ENCODE data around the gene TMEM108. TPM values are rescaled to one million over a fixed set of nuclear protein-coding genes. Genes with fewer than 3 reads are reported as not detected.

The TMEM108 gene
- total and polyA plus RNA-seq, 4 donors, result 0.33 to 3.6 (median 1.3) TPM; not detected in 1

DNA sequence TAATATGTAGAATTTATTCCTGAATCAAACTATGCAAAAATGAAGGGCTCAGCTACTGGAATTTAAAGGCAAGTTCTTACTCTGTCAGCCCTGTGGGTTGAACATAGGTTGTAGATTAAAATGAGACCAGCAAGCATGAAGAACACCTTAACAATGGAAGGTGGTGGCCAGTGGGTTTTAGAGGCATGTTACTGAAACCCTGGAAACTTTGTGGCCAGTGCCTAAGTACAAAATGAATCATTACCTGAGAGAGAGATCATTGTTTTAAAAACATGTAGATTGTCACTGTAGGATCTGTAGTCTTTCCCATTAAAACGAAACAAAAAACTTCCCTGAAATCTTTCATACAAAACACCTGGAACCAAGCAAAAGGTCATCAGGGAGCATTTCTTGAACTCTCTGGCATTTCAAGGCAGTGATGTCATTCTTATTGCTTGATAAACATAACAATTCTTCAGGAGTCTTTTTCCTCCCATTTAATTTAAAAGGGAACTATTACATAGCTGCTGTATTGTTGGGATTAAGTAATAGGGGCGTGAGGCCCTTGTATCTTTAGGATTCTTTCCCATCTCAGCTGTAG is 51.8 kb downstream of the TMEM108 start:
- H3K36me3 ChIP-seq (ENCODE audit: control insufficient read depth in 1 of 2, insufficient read depth in 2 of 2, low read length in 1 of 2), result no peaks in the 10 kb centered on the region
- ATAC-seq (ENCODE audit: low FRiP score) (no peak), DNase-seq (no peak)
- no peak overlapping the region for H3K27ac ChIP-seq (ENCODE audit: low read depth in 1 of 2, low read length in 2 of 2)
- peaks cover 0 to 1% of the 10 kb centered on the region in 2 donors for H3K4me1 ChIP-seq (ENCODE audit: control insufficient read depth in 1 of 2, insufficient read depth in 2 of 2, low read length in 2 of 2)
- intact Hi-C loops (cut with DNase I), result no loop called here
- WGBS, 2 donors, result 42 to 53% methylated on average over 2 of the region's 2 CpGs
- H3K27me3 ChIP-seq (ENCODE audit: control insufficient read depth in 1 of 2, insufficient read depth in 2 of 2, low read length in 1 of 2), result no peaks in the 10 kb centered on the region
- H3K9me3 ChIP-seq (ENCODE audit: control insufficient read depth, low read length), result no peaks in the 10 kb centered on the region
- no peak overlapping the region for H3K4me3 ChIP-seq (ENCODE audit: low read length in 2 of 2)

DNA sequence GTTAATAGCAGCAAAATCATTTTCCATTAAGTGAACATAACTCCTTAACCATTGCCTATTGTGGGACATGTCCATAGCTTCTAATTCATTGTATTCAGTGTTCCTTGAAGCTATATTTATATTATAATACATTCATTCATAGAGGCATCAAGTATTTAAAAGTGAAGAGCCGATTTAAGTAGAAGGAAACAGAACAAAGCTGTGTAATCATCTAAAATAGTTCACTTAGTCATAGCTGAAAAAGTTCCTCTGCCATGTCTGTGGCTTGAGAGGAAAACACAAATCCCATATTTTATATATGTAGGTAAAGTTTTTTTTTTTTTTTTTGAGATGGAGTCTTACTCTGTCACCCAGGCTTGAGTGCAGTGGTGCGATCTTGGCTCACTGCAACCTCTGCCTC is 54.5 kb downstream of the TMEM108 start:
- Histone ChIP-seq H3K9me3 (ENCODE audit: control insufficient read depth, low read length) (no peaks in the 10 kb centered on the region), H3K4me3 (ENCODE audit: low read length in 2 of 2) (no peak overlapping the region), H3K27me3 (ENCODE audit: control insufficient read depth in 1 of 2, insufficient read depth in 2 of 2, low read length in 1 of 2) (no peaks in the 10 kb centered on the region), H3K4me1 (ENCODE audit: control insufficient read depth in 1 of 2, insufficient read depth in 2 of 2, low read length in 2 of 2) (no peaks in the 10 kb centered on the region), H3K36me3 (ENCODE audit: control insufficient read depth in 1 of 2, insufficient read depth in 2 of 2, low read length in 1 of 2) (no peaks in the 10 kb centered on the region), H3K27ac (ENCODE audit: low read depth in 1 of 2, low read length in 2 of 2) (no peak overlapping the region)
- DNase-seq, result no peak
- 41 to 50% methylated on average over 2 of the region's 2 CpGs for WGBS, 2 donors
- intact Hi-C loops (cut with DNase I), result no loop called here
- no peak for ATAC-seq (ENCODE audit: low FRiP score)

DNA sequence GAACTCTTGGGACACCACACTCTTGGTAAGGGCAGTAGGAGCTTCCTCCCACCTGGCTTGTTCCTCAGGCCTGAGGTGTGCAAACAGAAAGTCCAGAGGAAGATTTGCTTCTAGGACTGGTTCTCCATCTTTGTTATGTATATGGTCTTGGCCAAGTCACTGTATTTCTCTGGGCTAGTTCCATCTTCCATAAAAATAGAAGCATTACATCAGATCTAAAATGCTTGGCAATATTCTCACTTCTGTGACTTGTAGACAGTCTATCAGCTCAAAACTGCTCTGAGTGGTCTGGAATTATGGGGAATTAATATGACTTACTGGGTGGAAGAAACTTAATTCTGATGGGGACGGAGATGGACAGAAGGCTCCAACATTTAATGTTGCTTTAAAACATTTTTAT is 55.2 kb downstream of the TMEM108 start:
- Histone ChIP-seq H3K27me3 (ENCODE audit: control insufficient read depth in 1 of 2, insufficient read depth in 2 of 2, low read length in 1 of 2) (no peaks in the 10 kb centered on the region), H3K9me3 (ENCODE audit: control insufficient read depth, low read length) (no peaks in the 10 kb centered on the region), H3K27ac (ENCODE audit: low read depth in 1 of 2, low read length in 2 of 2) (no peak overlapping the region), H3K4me1 (ENCODE audit: control insufficient read depth in 1 of 2, insufficient read depth in 2 of 2, low read length in 2 of 2) (no peaks in the 10 kb centered on the region), H3K36me3 (ENCODE audit: control insufficient read depth in 1 of 2, insufficient read depth in 2 of 2, low read length in 1 of 2) (no peaks in the 10 kb centered on the region), H3K4me3 (ENCODE audit: low read length in 2 of 2) (no peak overlapping the region)
- DNase-seq (no peak), ATAC-seq (ENCODE audit: low FRiP score) (peak; percentile 15)
- WGBS, 2 donors, result 3 to 8% methylated on average over 1 of the region's 1 CpG
- intact Hi-C loops (cut with DNase I), result no loop called here

DNA sequence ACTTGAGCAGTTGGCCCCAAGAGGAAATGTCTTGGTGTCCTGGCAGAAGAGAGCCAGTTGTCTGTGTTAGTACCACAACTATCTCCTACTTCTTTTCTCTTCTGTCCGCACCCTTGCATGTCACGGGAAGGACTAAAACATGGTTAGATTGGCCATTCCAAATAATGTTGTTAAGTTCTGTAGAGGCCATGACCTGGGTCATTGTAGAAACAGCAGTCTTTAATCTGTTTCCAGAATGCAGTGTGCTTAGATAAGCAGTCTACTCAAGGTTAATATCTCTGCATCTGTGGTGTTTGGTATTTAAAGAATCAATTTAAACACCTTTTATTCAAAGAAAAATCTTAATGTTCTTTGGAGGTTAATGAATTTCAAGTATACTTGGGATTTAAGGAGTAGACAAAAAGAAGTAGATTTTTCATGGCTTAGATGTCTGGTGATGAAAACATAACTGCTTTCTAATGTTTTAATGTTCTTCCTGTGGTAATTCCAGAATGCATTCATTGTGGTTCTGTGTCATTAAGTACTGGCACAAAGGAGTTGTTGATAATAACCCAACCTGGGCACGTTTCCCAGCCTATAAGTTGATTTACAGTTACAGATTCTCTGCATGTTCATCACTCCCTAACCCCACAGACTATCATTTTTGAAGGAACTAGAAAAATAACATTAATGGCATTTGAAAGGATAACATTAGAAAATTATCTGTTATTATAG is 58.9 kb downstream of the TMEM108 start:
- Histone ChIP-seq H3K9me3 (ENCODE audit: control insufficient read depth, low read length) (no peaks in the 10 kb centered on the region), H3K27me3 (ENCODE audit: control insufficient read depth in 1 of 2, insufficient read depth in 2 of 2, low read length in 1 of 2) (no peaks in the 10 kb centered on the region), H3K4me1 (ENCODE audit: control insufficient read depth in 1 of 2, insufficient read depth in 2 of 2, low read length in 2 of 2) (no peaks in the 10 kb centered on the region), H3K4me3 (ENCODE audit: low read length in 2 of 2) (no peak overlapping the region), H3K36me3 (ENCODE audit: control insufficient read depth in 1 of 2, insufficient read depth in 2 of 2, low read length in 1 of 2) (no peaks in the 10 kb centered on the region), H3K27ac (ENCODE audit: low read depth in 1 of 2, low read length in 2 of 2) (no peak overlapping the region)
- intact Hi-C loops (cut with DNase I), result no loop called here
- WGBS, 2 donors, result 58 to 62% methylated on average over 3 of the region's 3 CpGs
- ATAC-seq (ENCODE audit: low FRiP score) (no peak), DNase-seq (no peak)

DNA sequence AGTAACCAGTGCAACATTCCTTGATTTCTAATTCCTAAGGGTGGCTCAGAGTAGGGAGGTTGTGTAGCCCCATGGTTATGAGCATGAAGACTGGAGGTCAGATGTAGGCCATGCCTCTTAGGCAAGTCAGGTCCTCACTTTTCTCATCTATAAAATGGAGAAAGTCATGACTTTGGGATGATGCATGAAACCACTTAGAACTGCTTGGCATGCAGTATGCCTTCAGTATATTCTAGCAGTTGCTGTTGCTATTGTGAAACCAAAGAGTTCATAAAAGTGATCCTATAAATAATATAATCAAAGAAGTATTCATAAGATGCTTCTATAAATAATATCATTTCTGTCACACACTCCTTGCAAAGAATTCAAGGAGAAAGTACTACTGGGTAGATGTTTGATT is 65.5 kb downstream of the TMEM108 start:
- DNase-seq, result no peak
- no peak overlapping the region for H3K4me3 ChIP-seq (ENCODE audit: low read length in 2 of 2)
- H3K9me3 ChIP-seq (ENCODE audit: control insufficient read depth, low read length), result no peaks in the 10 kb centered on the region
- intact Hi-C loops (cut with DNase I), result no loop called here
- no peak for ATAC-seq (ENCODE audit: low FRiP score)
- no peak overlapping the region for H3K27ac ChIP-seq (ENCODE audit: low read depth in 1 of 2, low read length in 2 of 2)
- H3K27me3 ChIP-seq (ENCODE audit: control insufficient read depth in 1 of 2, insufficient read depth in 2 of 2, low read length in 1 of 2), result no peaks in the 10 kb centered on the region
- H3K4me1 ChIP-seq (ENCODE audit: control insufficient read depth in 1 of 2, insufficient read depth in 2 of 2, low read length in 2 of 2), result no peaks in the 10 kb centered on the region
- no peaks in the 10 kb centered on the region for H3K36me3 ChIP-seq (ENCODE audit: control insufficient read depth in 1 of 2, insufficient read depth in 2 of 2, low read length in 1 of 2)

DNA sequence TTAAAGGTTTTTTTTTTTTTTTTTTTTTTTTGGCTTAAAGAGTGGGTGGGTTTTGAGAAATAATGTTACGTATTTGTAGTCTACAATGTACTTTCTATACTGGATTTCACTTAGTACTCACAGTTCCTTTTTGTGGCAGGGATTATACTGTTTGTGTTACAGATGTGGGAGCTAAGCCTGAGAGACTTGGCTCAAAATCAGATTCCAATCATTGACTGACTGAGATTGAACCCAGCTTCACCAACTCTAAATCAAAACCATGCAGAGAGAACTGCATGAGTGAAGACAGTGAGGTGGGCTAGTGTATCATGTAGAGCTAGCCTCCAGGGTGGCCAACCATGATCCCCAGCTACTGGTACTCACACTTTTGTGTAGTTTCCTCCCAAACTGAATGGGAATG is 68.0 kb downstream of the TMEM108 start:
- Histone ChIP-seq H3K4me1 (ENCODE audit: control insufficient read depth in 1 of 2, insufficient read depth in 2 of 2, low read length in 2 of 2) (no peaks in the 10 kb centered on the region), H3K9me3 (ENCODE audit: control insufficient read depth, low read length) (no peaks in the 10 kb centered on the region), H3K27ac (ENCODE audit: low read depth in 1 of 2, low read length in 2 of 2) (no peak overlapping the region), H3K36me3 (ENCODE audit: control insufficient read depth in 1 of 2, insufficient read depth in 2 of 2, low read length in 1 of 2) (no peaks in the 10 kb centered on the region), H3K4me3 (ENCODE audit: low read length in 2 of 2) (no peak overlapping the region), H3K27me3 (ENCODE audit: control insufficient read depth in 1 of 2, insufficient read depth in 2 of 2, low read length in 1 of 2) (no peaks in the 10 kb centered on the region)
- intact Hi-C loops (cut with DNase I), result no loop called here
- ATAC-seq (ENCODE audit: low FRiP score), result no peak
- WGBS, 2 donors, result 11 to 50% methylated on average over 1 of the region's 1 CpG
- no peak for DNase-seq

DNA sequence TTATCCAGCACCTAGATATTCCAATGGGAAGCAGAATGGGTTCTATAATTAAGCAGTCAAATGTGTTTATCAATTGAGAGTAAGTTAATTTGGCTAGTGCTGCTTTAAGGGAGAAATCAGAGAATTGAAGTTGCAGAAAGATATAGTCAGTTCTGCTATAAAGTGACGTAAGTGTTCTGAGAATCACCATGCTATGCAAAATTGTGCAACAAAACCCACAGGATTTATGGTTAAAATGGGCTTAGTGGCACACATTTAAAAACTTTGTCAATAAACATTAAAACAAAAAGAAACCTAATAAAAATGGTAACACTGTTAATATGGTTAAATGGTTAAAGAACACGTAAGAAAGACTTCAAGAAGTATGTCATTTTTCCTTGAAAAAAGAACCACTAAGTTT is 74.5 kb downstream of the TMEM108 start:
- H3K9me3 ChIP-seq (ENCODE audit: control insufficient read depth, low read length), result no peaks in the 10 kb centered on the region
- H3K36me3 ChIP-seq (ENCODE audit: control insufficient read depth in 1 of 2, insufficient read depth in 2 of 2, low read length in 1 of 2), result no peaks in the 10 kb centered on the region
- WGBS, 2 donors, result 71 to 75% methylated on average over 2 of the region's 2 CpGs
- H3K4me3 ChIP-seq (ENCODE audit: low read length in 2 of 2), result no peak overlapping the region
- DNase-seq (no peak), ATAC-seq (ENCODE audit: low FRiP score) (no peak)
- H3K27ac ChIP-seq (ENCODE audit: low read depth in 1 of 2, low read length in 2 of 2), result no peak overlapping the region
- peaks cover 0 to 2% of the 10 kb centered on the region in 2 donors for H3K4me1 ChIP-seq (ENCODE audit: control insufficient read depth in 1 of 2, insufficient read depth in 2 of 2, low read length in 2 of 2)
- H3K27me3 ChIP-seq (ENCODE audit: control insufficient read depth in 1 of 2, insufficient read depth in 2 of 2, low read length in 1 of 2), result no peaks in the 10 kb centered on the region
- intact Hi-C loops (cut with DNase I), result no loop called here

DNA sequence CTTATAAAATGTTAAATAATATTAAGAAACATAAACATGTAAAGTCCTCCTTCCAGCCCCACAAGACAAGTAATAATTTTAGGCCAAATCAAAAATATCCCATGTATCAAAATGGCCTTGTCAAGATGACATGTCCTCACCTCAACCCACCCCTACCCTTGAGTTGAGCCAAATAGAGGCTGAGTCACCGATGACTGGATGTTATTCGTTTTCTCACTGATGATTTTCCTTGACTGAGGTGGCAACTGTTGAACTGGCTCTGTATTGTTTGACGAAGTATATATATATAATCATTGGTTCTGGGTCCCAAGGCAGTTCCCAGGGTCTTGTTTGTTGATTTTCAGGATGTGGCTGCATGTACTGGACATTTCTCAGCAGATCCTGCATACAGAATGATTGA is 75.3 kb downstream of the TMEM108 start:
- Histone ChIP-seq H3K36me3 (ENCODE audit: control insufficient read depth in 1 of 2, insufficient read depth in 2 of 2, low read length in 1 of 2) (no peaks in the 10 kb centered on the region), H3K27me3 (ENCODE audit: control insufficient read depth in 1 of 2, insufficient read depth in 2 of 2, low read length in 1 of 2) (no peaks in the 10 kb centered on the region), H3K9me3 (ENCODE audit: control insufficient read depth, low read length) (no peaks in the 10 kb centered on the region), H3K4me1 (ENCODE audit: control insufficient read depth in 1 of 2, insufficient read depth in 2 of 2, low read length in 2 of 2) (peaks cover 0 to 2% of the 10 kb centered on the region in 2 donors), H3K27ac (ENCODE audit: low read depth in 1 of 2, low read length in 2 of 2) (no peak overlapping the region), H3K4me3 (ENCODE audit: low read length in 2 of 2) (no peak overlapping the region)
- DNase-seq, result no peak
- 11 to 16% methylated on average over 3 of the region's 3 CpGs for WGBS, 2 donors
- intact Hi-C loops (cut with DNase I), result no loop called here
- no peak for ATAC-seq (ENCODE audit: low FRiP score)

DNA sequence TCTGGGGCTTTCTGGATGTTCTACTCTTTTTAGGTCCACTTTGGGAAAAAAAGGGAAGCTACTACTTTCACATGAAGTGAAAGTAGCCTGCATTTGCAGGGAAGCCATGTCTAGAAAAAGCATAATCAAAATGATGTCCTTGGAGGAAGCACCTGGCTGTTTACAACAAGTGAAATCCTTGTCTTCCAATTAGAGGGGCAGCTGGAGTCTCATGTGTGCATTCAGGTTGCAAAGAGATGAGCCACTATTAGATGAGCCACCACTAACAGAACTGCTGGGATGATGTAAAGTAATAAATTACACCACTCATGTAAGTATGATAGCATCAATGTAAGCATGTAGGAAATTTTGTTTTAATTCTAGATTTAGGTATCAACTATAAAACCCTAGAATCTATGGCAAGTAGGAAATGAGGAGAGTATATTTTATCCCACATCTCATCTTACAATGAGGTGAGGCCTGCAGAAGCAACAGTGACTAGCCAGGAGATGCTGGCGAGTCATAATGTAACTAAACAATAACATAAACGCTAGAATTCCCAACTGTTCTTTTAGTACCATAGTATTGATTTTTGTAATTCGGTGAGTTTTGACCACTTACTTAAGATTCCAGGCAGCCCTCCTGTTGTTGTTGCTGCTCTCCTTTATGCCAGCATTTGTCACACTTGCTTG is 75.9 kb downstream of the TMEM108 start:
- ATAC-seq (ENCODE audit: low FRiP score), result no peak
- 93 to 94% methylated on average over 3 of the region's 3 CpGs for WGBS, 2 donors

More for the DNA sequence above, 75.9 kb downstream of the TMEM108 start:
- DNase-seq, result no peak
- Histone ChIP-seq H3K27ac (ENCODE audit: low read depth in 1 of 2, low read length in 2 of 2) (no peak overlapping the region), H3K9me3 (ENCODE audit: control insufficient read depth, low read length) (no peaks in the 10 kb centered on the region), H3K4me3 (ENCODE audit: low read length in 2 of 2) (no peak overlapping the region), H3K4me1 (ENCODE audit: control insufficient read depth in 1 of 2, insufficient read depth in 2 of 2, low read length in 2 of 2) (peaks cover 0 to 2% of the 10 kb centered on the region in 2 donors), H3K36me3 (ENCODE audit: control insufficient read depth in 1 of 2, insufficient read depth in 2 of 2, low read length in 1 of 2) (no peaks in the 10 kb centered on the region), H3K27me3 (ENCODE audit: control insufficient read depth in 1 of 2, insufficient read depth in 2 of 2, low read length in 1 of 2) (no peaks in the 10 kb centered on the region)
- intact Hi-C loops (cut with DNase I), result no loop called here

Data from aorta (tissue), 5 donors.